Ammon's horn (tissue), 1 donor: Measurements from ENCODE around the gene SELENOH.
"Not testable (repeated sequence)": the region's sequence is repeated elsewhere in the genome, so short reads cannot be mapped to it uniquely, and the experiment has no call there.

Experiments
- DNase-seq: peaks from one replicate; pipeline ENCODE4 v3.0.0-alpha.2; 2016; ENCODE audit warnings: low spot score

The SELENOH gene

GRCh38 chr11:57741132-57742086 is at the start of gene SELENOH:
Gene SELENOH, plus strand, starts transcription at chr11:57741491. Its CDS starts 105 bp downstream, at chr11:57741596.
- DNase-seq = peak; percentile 99

GRCh38 chr11:57698843-57699365 is 42.4 kb upstream of the SELENOH start:
- DNase-seq = no peak

- no peak for DNase-seq
Observed at GRCh38 chr11:57699813-57700212, 41.5 kb upstream of the SELENOH start.

- DNase-seq = no peak
Observed at GRCh38 chr11:57700425-57700824, 40.9 kb upstream of the SELENOH start.

GRCh38 chr11:57703341-57703740 is 38.0 kb upstream of the SELENOH start:
- no peak for DNase-seq

GRCh38 chr11:57704932-57705331 is 36.4 kb upstream of the SELENOH start:
- DNase-seq = no peak

GRCh38 chr11:57705432-57705831 is 35.9 kb upstream of the SELENOH start:
- not testable (repeated sequence) for DNase-seq

- no peak for DNase-seq
Observed at GRCh38 chr11:57709802-57710367, 31.4 kb upstream of the SELENOH start.

GRCh38 chr11:57711414-57712255 is 29.7 kb upstream of the SELENOH start, which contains the start of gene MED19:
Gene MED19, minus strand, starts transcription at chr11:57712215. Its CDS starts 36 bp downstream, at chr11:57712179.
- peak; percentile 78 for DNase-seq

GRCh38 chr11:57712256-57713150 is 28.8 kb upstream of the SELENOH start, which contains the start of gene TMX2:
Gene TMX2, plus strand, starts transcription at chr11:57712593. Its CDS starts 26 bp downstream, at chr11:57712619.
- peak; percentile 98 for DNase-seq

GRCh38 chr11:57713835-57714234 is 27.5 kb upstream of the SELENOH start:
- no peak for DNase-seq

GRCh38 chr11:57716726-57717125 is 24.6 kb upstream of the SELENOH start:
- not testable (repeated sequence) for DNase-seq

- DNase-seq = no peak
Observed at GRCh38 chr11:57727185-57727584, 14.1 kb upstream of the SELENOH start.

GRCh38 chr11:57728829-57729228 is 12.5 kb upstream of the SELENOH start:
- no peak for DNase-seq

GRCh38 chr11:57729479-57729878 is 11.8 kb upstream of the SELENOH start:
- DNase-seq = no peak

- no peak for DNase-seq
Observed at GRCh38 chr11:57732661-57733060, 8.6 kb upstream of the SELENOH start.

- no peak for DNase-seq
Observed at GRCh38 chr11:57735619-57736298, 5.5 kb upstream of the SELENOH start.

GRCh38 chr11:57742087-57742452 is 779 bp downstream of the SELENOH start:
- DNase-seq = no peak

- DNase-seq = no peak
Observed at GRCh38 chr11:57744357-57744756, 3.1 kb downstream of the SELENOH start.

GRCh38 chr11:57745206-57745605 is 3.9 kb downstream of the SELENOH start:
- no peak for DNase-seq
